Esophagus muscularis mucosa (tissue), 4 donors: ENCODE measurements around the gene MME.

Source experiments
- CTCF ChIP-seq, 3 experiments: fragments of 200-600 bp in 2 of 3; fragments of 450-650 bp in 1 of 3; sonication (generic) in 2 of 3; IDR thresholded peaks; one replicate each; pipeline ENCODE4 v1.5.1; 2017 to 2019; ENCODE audit warnings: antibody characterized with exemption in 3 of 3, mild to moderate bottlenecking in 2 of 3, moderate library complexity in 1 of 3
- EP300 ChIP-seq: sonication (generic); formaldehyde crosslinking; IDR thresholded peaks from one replicate; pipeline ENCODE4 v1.6.1; 2017; ENCODE audit warnings: antibody characterized with exemption
- POLR2A ChIP-seq: fragments of 450-650 bp; IDR thresholded peaks from one replicate; pipeline ENCODE4 v1.6.1; 2017; ENCODE audit warnings: antibody characterized with exemption, moderate library complexity, mild to moderate bottlenecking, low read depth
- POLR2AphosphoS5 ChIP-seq, 2 donors: sonication (generic); formaldehyde crosslinking; IDR thresholded peaks; one replicate each; pipeline ENCODE4 v1.6.1; 2017; ENCODE audit warnings: antibody characterized with exemption in 2 of 2

- TF ChIP-seq CTCF (IDR thresholded peaks at IDR 0.05): no peak
- no peak for TF ChIP-seq POLR2A
- no peak for TF ChIP-seq POLR2AphosphoS5 (IDR thresholded peaks at IDR 0.05)
- no peak for TF ChIP-seq EP300
Measured at GRCh38 chr3:155110996-155111901, 31.1 kb downstream of the MME start.
